ENCODE results near the gene RPS6KA2.

Gene RPS6KA2

DNA sequence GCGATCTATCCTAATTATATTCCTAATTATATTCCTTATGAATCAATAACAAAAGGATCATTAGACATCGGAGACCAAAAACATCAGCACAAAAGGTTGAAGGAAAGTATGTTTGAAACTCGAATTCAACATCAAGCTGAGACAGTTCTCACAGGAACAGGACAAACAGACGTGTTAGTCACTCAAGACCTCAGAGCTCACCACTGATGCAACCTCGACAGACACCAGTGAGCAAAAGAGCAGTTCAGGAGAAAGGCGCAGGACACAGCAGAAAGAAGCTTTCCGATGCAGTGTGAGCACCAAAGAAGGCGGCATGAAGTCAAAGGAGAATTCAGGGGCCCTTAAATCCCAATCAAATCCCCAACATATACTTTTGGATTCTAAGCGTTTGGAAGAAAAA lies 34.2 kb downstream of the RPS6KA2 start:
- no peak for DNase-seq (ENCODE audit: extremely low read depth, insufficient read length)
- no peak for TF ChIP-seq CTCF (IDR thresholded peaks at IDR 0.05; ENCODE audit: insufficient read depth, low read length, poor library complexity, severe bottlenecking)
- no peaks in the 10 kb centered on the region for H3K27me3 ChIP-seq (replicated peaks; ENCODE audit: control insufficient read depth, insufficient read depth, low read length)
- no peak overlapping the region for H3K4me3 ChIP-seq (replicated peaks; ENCODE audit: low read depth, low read length)
- H3K36me3 ChIP-seq (ENCODE audit: control insufficient read depth, insufficient read depth, low read length) = no peaks in the 10 kb centered on the region

DNA sequence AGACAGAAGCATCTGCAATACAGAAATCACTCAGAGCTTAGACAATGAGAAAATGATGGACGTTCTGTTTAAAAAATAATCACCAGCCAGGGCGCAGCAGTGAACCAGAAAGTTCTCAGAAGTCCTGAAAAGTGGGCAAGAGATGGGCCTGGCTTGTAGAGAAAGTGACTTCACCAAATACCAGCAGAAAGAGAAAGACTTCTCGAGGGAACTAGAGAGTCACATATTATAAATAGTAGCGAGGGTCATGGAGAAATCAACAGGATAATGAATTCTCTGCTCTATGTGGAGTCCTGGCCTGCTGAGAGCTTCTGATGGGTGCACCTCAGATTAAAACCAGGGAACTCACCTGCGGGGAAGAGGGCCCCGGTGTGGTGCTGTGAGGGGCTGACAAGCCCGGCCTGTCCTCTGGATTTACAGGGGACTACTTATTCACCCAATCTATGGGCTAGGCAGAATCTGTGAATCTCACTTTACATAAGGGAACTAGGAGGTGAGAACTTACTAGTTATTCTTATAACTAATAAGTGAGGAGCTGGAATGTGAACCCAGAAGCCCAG lies 35.0 kb downstream of the RPS6KA2 start:
- no peak overlapping the region for H3K4me3 ChIP-seq (replicated peaks; ENCODE audit: low read depth, low read length)
- DNase-seq (ENCODE audit: extremely low read depth, insufficient read length) = no peak
- TF ChIP-seq CTCF (IDR thresholded peaks at IDR 0.05; ENCODE audit: insufficient read depth, low read length, poor library complexity, severe bottlenecking) = no peak
- H3K36me3 ChIP-seq (ENCODE audit: control insufficient read depth, insufficient read depth, low read length) = no peaks in the 10 kb centered on the region
- no peaks in the 10 kb centered on the region for H3K27me3 ChIP-seq (replicated peaks; ENCODE audit: control insufficient read depth, insufficient read depth, low read length)

GRCh38 chr6:166591026-166591425 lies 36.0 kb downstream of the RPS6KA2 start:
- DNase-seq (ENCODE audit: extremely low read depth, insufficient read length) = no peak
- TF ChIP-seq CTCF (IDR thresholded peaks at IDR 0.05; ENCODE audit: insufficient read depth, low read length, poor library complexity, severe bottlenecking) = no peak
- Histone ChIP-seq H3K27me3 (replicated peaks; ENCODE audit: control insufficient read depth, insufficient read depth, low read length) (no peaks in the 10 kb centered on the region), H3K4me3 (replicated peaks; ENCODE audit: low read depth, low read length) (no peak overlapping the region), H3K36me3 (ENCODE audit: control insufficient read depth, insufficient read depth, low read length) (no peaks in the 10 kb centered on the region)

DNA sequence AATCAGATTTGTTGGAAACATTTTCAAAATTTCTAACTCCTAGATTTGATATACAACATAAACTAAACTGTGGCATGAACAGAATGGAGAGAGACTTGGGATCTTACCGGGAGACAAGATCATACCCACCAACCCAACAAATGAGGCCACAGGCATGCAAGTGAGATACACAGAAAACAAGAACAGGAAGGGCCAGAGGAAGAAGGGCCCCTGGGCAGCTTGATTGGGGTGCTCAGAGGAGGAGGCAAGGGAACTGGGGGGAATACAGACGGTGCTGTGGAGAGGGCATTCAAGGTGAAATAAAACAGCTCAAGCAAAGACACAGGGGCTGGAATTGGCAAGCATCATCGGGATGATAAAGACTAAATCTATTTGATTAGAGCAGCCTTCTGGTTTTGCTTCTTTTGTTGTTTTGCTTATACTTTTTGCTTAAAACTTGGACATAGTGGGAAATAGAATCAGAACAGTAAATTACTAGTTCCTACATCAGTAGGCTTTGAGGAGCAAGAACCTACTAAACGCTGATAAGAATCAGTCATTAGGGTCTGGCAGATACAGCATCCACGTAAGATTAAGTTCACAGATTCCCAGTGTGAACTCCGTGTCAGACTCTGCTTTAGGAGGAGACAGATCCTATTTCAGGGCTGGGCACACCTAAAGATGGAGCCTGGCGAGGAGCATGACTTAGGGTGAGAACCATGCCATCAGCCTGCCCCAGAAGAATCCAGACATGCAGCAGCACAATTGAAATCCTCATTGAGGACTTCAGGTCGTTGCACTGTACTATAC lies 37.1 kb downstream of the RPS6KA2 start:
- DNase-seq (ENCODE audit: extremely low read depth, insufficient read length) = no peak
- TF ChIP-seq CTCF (IDR thresholded peaks at IDR 0.05; ENCODE audit: insufficient read depth, low read length, poor library complexity, severe bottlenecking) = no peak
- Histone ChIP-seq H3K4me3 (replicated peaks; ENCODE audit: low read depth, low read length) (no peak overlapping the region), H3K36me3 (ENCODE audit: control insufficient read depth, insufficient read depth, low read length) (no peaks in the 10 kb centered on the region), H3K27me3 (replicated peaks; ENCODE audit: control insufficient read depth, insufficient read depth, low read length) (no peaks in the 10 kb centered on the region)

GRCh38 chr6:166589337-166589731 lies 37.7 kb downstream of the RPS6KA2 start:
- DNase-seq (ENCODE audit: extremely low read depth, insufficient read length) = no peak
- H3K27me3 ChIP-seq (replicated peaks; ENCODE audit: control insufficient read depth, insufficient read depth, low read length) = no peaks in the 10 kb centered on the region
- TF ChIP-seq CTCF (IDR thresholded peaks at IDR 0.05; ENCODE audit: insufficient read depth, low read length, poor library complexity, severe bottlenecking) = no peak
- H3K4me3 ChIP-seq (replicated peaks; ENCODE audit: low read depth, low read length) = no peak overlapping the region
- H3K36me3 ChIP-seq (ENCODE audit: control insufficient read depth, insufficient read depth, low read length) = no peaks in the 10 kb centered on the region
